Measurements from ENCODE around the gene NEU4. TPM values are rescaled to one million over a fixed set of nuclear protein-coding genes. Genes with fewer than 3 reads are reported as not detected.

NEU4 gene
- polyA plus RNA-seq, 3 donors, result 0.26 to 2.6 (median 0.99) TPM

DNA sequence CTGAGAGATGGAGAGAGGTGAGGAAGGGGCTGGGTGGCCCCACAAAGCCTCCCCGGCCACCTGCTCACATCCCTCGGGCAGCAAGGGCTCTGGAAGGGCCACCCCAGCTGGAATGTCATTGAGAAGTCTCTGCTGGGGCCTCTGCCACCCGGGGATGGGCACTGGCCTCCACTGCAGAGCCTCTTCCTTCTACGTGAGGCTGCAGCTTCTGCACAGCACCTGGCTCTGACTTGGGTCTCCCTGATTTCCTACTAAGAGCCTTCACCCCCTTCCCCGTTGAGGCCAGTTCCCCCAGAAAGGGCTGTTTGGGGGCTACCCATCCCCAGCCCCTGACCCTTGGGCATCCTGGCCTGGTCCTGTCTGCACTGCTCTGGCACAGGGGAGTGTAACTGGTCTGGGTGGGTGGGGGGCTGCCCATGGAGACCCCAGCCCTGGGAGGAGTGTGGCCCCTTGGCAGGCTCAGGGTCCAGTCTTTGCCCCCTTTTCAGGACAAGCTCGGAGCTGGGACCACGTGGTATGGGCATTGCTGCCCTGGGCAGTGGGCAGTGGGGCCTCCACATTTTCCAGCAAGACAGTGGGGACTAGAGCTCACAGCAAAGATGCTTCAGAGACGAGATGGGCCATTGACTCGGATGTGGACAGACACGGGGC lies 44.1 kb downstream of the NEU4 start:
- Histone ChIP-seq H3K27me3 (ENCODE audit: control insufficient read depth in 2 of 2, insufficient read depth in 2 of 2, low read length in 2 of 2) (no peaks in the 10 kb centered on the region), H2AFZ (ENCODE audit: insufficient read depth, low read depth, low read length, poor library complexity, severe bottlenecking) (no peak overlapping the region), H3K79me2 (ENCODE audit: insufficient read depth, low read length) (no peaks in the 10 kb centered on the region), H4K20me1 (ENCODE audit: insufficient read depth, low read length) (no peaks in the 10 kb centered on the region), H3K27ac (ENCODE audit: low read depth in 1 of 2, low read length in 2 of 2) (no peak overlapping the region), H3K36me3 (replicated peaks in 1 of 2; ENCODE audit: control insufficient read depth in 1 of 2, insufficient read depth in 2 of 2, low read length in 2 of 2) (no peaks in the 10 kb centered on the region), H3K4me2 (replicated peaks; ENCODE audit: extremely low read depth, low read length, poor library complexity, severe bottlenecking) (no peak overlapping the region), H3K9ac (ENCODE audit: insufficient read depth, low read length, poor library complexity, severe bottlenecking) (no peak overlapping the region), H3K4me3 (replicated peaks in 1 of 3; ENCODE audit: low read depth in 2 of 3, low read length in 3 of 3) (no peak overlapping the region), H3K9me3 (replicated peaks in 1 of 2; ENCODE audit: control insufficient read depth in 1 of 2, insufficient read depth in 1 of 2, low read length in 2 of 2) (no peaks in the 10 kb centered on the region), H3K4me1 (ENCODE audit: control insufficient read depth in 1 of 2, insufficient read depth in 2 of 2, low read length in 2 of 2) (no peaks in the 10 kb centered on the region)
- DNase-seq, result no peak
- intact Hi-C loops (cut with micrococcal nuclease), result no loop called here
- no peaks in the 10 kb centered on the region for H3K4me1 Mint-ChIP-seq
- no peaks in the 10 kb centered on the region for H3K36me3 Mint-ChIP-seq
- peaks cover 0 to 11% (median 0%) of the 10 kb centered on the region in 3 donors for H3K27me3 Mint-ChIP-seq (ENCODE audit: low read depth in 3 of 3)
- TF ChIP-seq, protein P1, sequence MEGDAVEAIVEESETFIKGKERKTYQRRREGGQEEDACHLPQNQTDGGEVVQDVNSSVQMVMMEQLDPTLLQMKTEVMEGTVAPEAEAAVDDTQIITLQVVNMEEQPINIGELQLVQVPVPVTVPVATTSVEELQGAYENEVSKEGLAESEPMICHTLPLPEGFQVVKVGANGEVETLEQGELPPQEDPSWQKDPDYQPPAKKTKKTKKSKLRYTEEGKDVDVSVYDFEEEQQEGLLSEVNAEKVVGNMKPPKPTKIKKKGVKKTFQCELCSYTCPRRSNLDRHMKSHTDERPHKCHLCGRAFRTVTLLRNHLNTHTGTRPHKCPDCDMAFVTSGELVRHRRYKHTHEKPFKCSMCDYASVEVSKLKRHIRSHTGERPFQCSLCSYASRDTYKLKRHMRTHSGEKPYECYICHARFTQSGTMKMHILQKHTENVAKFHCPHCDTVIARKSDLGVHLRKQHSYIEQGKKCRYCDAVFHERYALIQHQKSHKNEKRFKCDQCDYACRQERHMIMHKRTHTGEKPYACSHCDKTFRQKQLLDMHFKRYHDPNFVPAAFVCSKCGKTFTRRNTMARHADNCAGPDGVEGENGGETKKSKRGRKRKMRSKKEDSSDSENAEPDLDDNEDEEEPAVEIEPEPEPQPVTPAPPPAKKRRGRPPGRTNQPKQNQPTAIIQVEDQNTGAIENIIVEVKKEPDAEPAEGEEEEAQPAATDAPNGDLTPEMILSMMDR (IDR thresholded peaks at IDR 0.05), result no peak
- H3K27ac Mint-ChIP-seq, result peak overlapping the region in 2 of 7 donors; percentile 54 to 78
- H3K4me3 Mint-ChIP-seq, result no peak overlapping the region
- WGBS (ENCODE audit: insufficient coverage), result 95% methylated on average over 8 of the region's 10 CpGs
- peaks cover 0 to 3% (median 0%) of the 10 kb centered on the region in 7 donors for H3K9me3 Mint-ChIP-seq

- DNase-seq, result peak; percentile 27 to 50 (median 32)
- peaks cover 0 to 9% (median 0%) of the 10 kb centered on the region in 3 donors for H3K27me3 Mint-ChIP-seq (ENCODE audit: low read depth in 3 of 3)
- no peak overlapping the region for H3K4me3 Mint-ChIP-seq
- intact Hi-C loops (cut with micrococcal nuclease), result no loop called here
- H3K27ac Mint-ChIP-seq, result peak overlapping the region in 2 of 7 donors; percentile 18 to 49
- no peaks in the 10 kb centered on the region for H3K36me3 Mint-ChIP-seq
- Histone ChIP-seq H3K79me2 (ENCODE audit: insufficient read depth, low read length) (no peaks in the 10 kb centered on the region), H3K9me3 (replicated peaks in 1 of 2; ENCODE audit: control insufficient read depth in 1 of 2, insufficient read depth in 1 of 2, low read length in 2 of 2) (no peaks in the 10 kb centered on the region), H3K27me3 (ENCODE audit: control insufficient read depth in 2 of 2, insufficient read depth in 2 of 2, low read length in 2 of 2) (no peaks in the 10 kb centered on the region), H3K4me2 (replicated peaks; ENCODE audit: extremely low read depth, low read length, poor library complexity, severe bottlenecking) (no peak overlapping the region), H3K9ac (ENCODE audit: insufficient read depth, low read length, poor library complexity, severe bottlenecking) (no peak overlapping the region), H3K4me3 (replicated peaks in 1 of 3; ENCODE audit: low read depth in 2 of 3, low read length in 3 of 3) (no peak overlapping the region), H3K4me1 (ENCODE audit: control insufficient read depth in 1 of 2, insufficient read depth in 2 of 2, low read length in 2 of 2) (no peaks in the 10 kb centered on the region), H3K27ac (ENCODE audit: low read depth in 1 of 2, low read length in 2 of 2) (no peak overlapping the region), H3K36me3 (replicated peaks in 1 of 2; ENCODE audit: control insufficient read depth in 1 of 2, insufficient read depth in 2 of 2, low read length in 2 of 2) (no peaks in the 10 kb centered on the region), H2AFZ (ENCODE audit: insufficient read depth, low read depth, low read length, poor library complexity, severe bottlenecking) (no peak overlapping the region), H4K20me1 (ENCODE audit: insufficient read depth, low read length) (no peaks in the 10 kb centered on the region)
- 73% methylated on average over 23 of the region's 27 CpGs for WGBS (ENCODE audit: insufficient coverage)
- TF ChIP-seq, protein P1 (IDR thresholded peaks at IDR 0.05), result no peak
- H3K4me1 Mint-ChIP-seq, result no peaks in the 10 kb centered on the region
- H3K9me3 Mint-ChIP-seq, result peaks cover 0 to 3% (median 0%) of the 10 kb centered on the region in 7 donors
Measured at GRCh38 chr2:241853651-241854341, 44.8 kb downstream of the NEU4 start.

All from CD14-positive monocyte (primary cell).